ENCODE results near the gene SEC14L3. TPM values are rescaled to one million over a fixed set of nuclear protein-coding genes. Genes with fewer than 3 reads are reported as not detected.

SEC14L3 gene
- under 1 TPM; 0.14 to 0.26 (median 0.21) TPM for polyA plus RNA-seq (ENCODE audit: insufficient read depth in 1 of 5, insufficient read length in 5 of 5, low replicate concordance in 1 of 5)
- long read RNA-seq, donor 1 = 0 reads
- long read RNA-seq, donor 2 = 0 reads
- long read RNA-seq, donor 3 = 0 reads
- long read RNA-seq, donor 4 = 0 reads
- long read RNA-seq, donor 5 = 0 reads
- long read RNA-seq, donor 6 = 0 reads
- long read RNA-seq, donor 7 = 0 reads
- long read RNA-seq, donor 8 = 0 reads

GRCh38 chr22:30471616-30472318, at the start of gene SEC14L3:
TSS of gene SEC14L3 (minus strand) at chr22:30472017. CDS start at chr22:30471958, 59 bp downstream.
- DNase-seq = no peak

- DNase-seq = no peak
These were observed 48.1 kb upstream of the SEC14L3 start for GRCh38 chr22:30519842-30520425.

GRCh38 chr22:30516731-30517130, 44.9 kb upstream of the SEC14L3 start:
- DNase-seq = no peak

- DNase-seq = no peak
These were observed 44.5 kb upstream of the SEC14L3 start for GRCh38 chr22:30516273-30516672.

- DNase-seq = no peak
These were observed 42.4 kb upstream of the SEC14L3 start for GRCh38 chr22:30514252-30514651.

GRCh38 chr22:30513462-30513861, 41.6 kb upstream of the SEC14L3 start:
- no peak for DNase-seq

GRCh38 chr22:30511911-30512310, 40.1 kb upstream of the SEC14L3 start:
- no peak for DNase-seq

- no peak for DNase-seq
These were observed 39.3 kb upstream of the SEC14L3 start for GRCh38 chr22:30511109-30511508.

GRCh38 chr22:30508216-30508615, 36.4 kb upstream of the SEC14L3 start:
- no peak for DNase-seq

GRCh38 chr22:30507670-30508069, 35.9 kb upstream of the SEC14L3 start:
- DNase-seq = no peak

GRCh38 chr22:30506507-30506968, 34.7 kb upstream of the SEC14L3 start:
- no peak for DNase-seq

- DNase-seq = no peak
These were observed 31.7 kb upstream of the SEC14L3 start for GRCh38 chr22:30503551-30503950.

- no peak for DNase-seq
These were observed 31.1 kb upstream of the SEC14L3 start for GRCh38 chr22:30502911-30503310.

- no peak for DNase-seq
These were observed 30.3 kb upstream of the SEC14L3 start for GRCh38 chr22:30502153-30502552.

GRCh38 chr22:30500628-30501027, 28.8 kb upstream of the SEC14L3 start:
- no peak for DNase-seq

GRCh38 chr22:30497466-30498150, 25.8 kb upstream of the SEC14L3 start:
- no peak for DNase-seq

- DNase-seq = no peak
These were observed 23.4 kb upstream of the SEC14L3 start for GRCh38 chr22:30495041-30495784.

GRCh38 chr22:30492144-30492543, 20.3 kb upstream of the SEC14L3 start:
- DNase-seq = no peak

- DNase-seq = no peak
These were observed 19.6 kb upstream of the SEC14L3 start for GRCh38 chr22:30491381-30491780.

- DNase-seq = no peak
These were observed 18.6 kb upstream of the SEC14L3 start for GRCh38 chr22:30490399-30490798.

GRCh38 chr22:30488121-30488520, 16.3 kb upstream of the SEC14L3 start:
- DNase-seq = no peak

- no peak for DNase-seq
These were observed 14.9 kb upstream of the SEC14L3 start for GRCh38 chr22:30486661-30487115.
